GM21447 (cell line): Measurements from ENCODE around the gene CTAGE1.
"Not testable (repeated sequence)": the region's sequence is repeated elsewhere in the genome, so short reads cannot be mapped to it uniquely, and the experiment has no call there.

Source experiments
- ATAC-seq: cut with Tn5 transposase; IDR thresholded peaks from one replicate; pipeline ENCODE4 v1.9.1; 2021; ENCODE audit not compliant: unreplicated experiment

The CTAGE1 gene

DNA sequence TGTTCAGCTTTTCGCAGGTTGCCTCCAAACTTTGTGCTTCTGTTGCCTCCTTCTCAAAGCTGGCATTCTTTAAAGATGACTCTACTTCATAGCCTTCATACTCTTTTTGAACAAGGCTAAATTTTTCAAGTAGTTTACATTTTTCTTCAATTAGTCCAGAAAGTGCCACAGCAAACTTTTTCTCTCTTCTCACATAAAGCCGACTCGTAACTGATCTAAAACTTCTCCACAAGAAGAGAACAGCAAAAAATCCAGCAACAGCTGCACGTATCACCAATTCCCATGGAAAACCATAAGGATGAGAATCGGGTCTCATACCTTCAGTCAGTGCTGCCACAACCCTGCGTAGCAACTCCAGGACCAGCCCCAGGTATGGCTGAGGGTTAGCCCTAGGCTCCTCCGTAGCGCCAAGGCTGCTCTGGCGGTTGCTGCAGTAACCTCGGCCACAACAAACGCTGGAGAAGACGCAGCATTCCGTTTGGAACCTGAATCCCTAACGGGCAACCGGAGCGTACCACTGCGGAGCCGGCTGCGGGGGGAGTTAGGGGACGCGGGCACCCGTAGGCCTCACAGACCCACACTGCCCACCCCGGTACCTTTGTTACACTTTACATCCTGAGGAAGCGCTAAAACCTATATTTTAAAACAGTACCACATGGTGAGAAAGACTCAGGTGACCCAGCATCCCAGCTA is at the start of gene CTAGE1:
Gene CTAGE1 (minus strand): TSS at position 420 of the 693 bp plus-strand sequence. CDS start 104 bp downstream, at position 316.
- no peak for ATAC-seq

DNA sequence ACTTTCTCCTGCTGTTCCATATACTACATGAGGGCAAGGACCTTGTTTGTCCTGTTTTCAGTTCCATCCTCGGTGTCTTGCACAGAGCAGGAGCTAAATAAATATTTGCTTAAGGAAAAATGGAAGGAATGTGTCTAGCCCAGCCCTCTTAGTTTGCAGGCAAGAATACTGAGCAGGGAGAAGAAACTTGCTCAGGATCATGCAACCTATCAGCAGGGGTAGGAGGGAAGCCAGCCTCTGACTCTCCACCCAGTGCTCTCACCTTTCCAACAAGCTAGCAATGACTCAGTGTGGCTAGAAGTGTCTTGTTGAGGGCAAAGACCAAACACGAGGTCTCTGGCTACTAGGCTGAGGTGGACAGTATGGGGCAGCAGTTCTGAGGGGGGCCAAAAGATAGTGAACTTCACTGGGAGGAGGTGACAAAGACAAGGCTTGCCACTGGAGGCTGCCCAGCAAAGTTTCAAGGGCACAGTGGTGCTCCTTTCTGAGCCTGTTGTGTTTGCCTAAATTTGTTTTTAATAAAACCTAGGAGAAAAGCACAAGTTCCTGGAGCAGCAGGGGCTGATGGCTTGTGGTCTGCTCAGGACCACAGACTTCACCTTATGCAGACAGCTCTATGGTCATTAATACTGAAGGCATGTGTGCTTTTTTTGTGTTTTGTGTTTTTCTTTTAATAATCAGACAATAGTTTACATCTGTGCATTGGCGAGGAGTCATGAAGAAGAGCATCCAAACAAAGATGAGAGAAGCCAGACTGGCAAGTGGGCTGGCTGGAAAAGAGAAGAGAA is 49.1 kb upstream of the CTAGE1 start:
- no peak for ATAC-seq

GRCh38 chr18:22465859-22466457 is 48.2 kb upstream of the CTAGE1 start:
- no peak for ATAC-seq

GRCh38 chr18:22463076-22463475 is 45.4 kb upstream of the CTAGE1 start:
- ATAC-seq = no peak

DNA sequence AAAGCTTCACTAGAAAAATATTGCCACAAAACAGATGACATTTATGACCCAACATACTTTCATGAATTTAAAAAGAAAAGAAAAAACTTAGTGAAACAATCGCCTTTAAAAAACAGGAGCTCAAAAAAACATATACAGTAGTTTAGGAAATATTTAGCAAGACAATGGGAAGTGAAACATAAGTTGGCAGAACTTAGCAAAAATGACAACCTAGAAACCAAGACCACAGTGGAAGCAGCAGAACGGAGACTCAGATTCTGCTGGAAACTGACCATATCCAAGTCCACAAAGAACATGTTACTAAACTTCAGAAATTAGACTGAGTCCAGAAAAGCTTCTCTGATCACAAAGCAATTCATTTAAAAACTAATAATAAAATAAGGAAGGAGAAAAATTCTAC is 41.8 kb upstream of the CTAGE1 start:
- ATAC-seq = no peak

- no peak for ATAC-seq
Observed at GRCh38 chr18:22457524-22457923, 39.8 kb upstream of the CTAGE1 start.

DNA sequence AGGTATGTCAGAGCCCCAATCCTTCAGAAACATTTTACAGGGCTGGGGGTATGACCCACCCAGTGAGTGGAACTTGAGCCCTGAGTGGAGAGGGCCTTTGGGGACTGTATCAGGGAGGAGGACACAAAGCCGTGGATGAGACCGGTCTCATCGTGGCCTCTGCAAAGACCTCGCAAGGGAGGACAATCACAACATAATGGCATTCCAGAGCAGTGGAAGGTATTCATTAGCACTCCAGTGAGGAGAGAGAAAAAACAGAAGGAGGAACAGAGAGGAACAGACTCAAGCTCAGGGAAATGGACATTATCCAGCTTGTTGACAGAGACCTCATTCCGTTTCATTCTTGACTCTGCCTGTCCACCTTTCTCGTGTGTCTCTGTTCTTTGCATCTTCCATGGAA is 38.8 kb upstream of the CTAGE1 start:
- no peak for ATAC-seq

GRCh38 chr18:22456116-22456480 is 38.4 kb upstream of the CTAGE1 start:
- no peak for ATAC-seq

DNA sequence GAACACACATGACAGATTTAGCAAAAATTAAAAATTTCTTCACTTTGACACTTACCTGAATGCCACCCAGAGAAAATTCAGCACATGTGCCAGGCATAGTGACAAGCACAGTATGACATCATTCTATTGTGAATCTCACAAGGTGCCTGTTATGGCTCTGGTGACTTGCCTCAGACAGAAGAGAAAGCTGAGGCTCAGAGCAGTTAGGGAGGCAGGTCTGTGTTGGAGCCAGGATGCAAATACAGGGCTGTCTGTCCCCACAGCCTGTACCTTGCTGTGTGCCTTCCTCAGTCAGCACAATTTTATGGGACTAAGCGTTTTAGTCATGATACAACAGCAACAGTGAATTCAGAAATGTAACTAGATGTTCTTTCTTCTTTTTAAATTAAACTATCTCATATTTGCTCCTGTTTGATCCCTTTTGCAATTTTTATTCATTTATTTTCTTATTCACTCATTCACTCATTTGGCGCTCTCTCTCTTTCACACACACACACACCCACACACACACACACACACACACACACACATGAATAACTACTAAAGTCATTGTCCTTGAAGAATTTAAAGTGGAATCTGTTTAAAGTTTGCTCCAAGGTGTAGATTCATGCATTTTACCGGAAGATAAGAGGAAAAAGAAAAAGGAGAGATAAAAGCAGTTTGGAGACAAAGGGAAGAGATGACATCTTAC is 37.9 kb upstream of the CTAGE1 start:
- ATAC-seq = no peak

DNA sequence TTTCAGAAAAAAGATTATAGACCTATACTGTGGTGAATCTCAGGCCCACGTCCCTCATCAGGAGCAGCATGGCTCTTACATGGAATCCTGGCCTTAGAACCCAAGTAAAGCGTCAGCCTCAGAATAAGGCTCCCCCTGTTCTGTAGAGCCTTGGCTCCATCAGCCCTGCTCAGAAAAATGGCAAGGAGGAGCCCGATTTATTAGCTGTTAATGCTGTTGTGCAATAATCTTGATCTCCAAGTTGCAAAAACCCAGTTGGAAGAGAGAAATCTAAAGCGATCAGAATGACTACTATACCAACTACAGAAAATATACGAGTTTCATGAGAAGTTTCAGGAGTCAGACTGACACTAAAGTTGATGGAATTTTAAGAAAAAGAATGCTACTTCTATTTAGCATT is 35.6 kb upstream of the CTAGE1 start:
- no peak for ATAC-seq

DNA sequence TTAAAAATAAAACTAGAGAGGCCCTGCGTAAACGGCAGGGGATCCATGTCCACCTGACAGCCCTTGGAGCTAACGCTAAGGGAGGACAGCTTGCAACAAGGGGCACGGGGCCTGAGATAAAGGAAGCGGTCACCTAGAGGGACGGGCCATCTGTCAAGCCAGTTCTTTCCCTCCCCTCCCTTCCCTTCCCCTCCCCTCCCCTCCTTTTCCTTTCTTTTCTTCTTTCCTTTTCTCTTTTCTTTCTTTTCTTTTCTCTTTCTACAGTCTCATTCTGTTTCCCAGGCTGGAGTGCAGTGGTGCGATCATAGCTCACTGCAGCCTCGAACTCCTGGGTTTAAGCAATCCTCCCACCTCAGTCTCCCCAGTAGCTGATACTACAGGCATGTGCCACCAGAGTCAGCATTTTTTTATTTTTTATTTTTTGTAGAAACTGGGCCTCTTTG is 34.5 kb upstream of the CTAGE1 start:
- ATAC-seq = no peak

DNA sequence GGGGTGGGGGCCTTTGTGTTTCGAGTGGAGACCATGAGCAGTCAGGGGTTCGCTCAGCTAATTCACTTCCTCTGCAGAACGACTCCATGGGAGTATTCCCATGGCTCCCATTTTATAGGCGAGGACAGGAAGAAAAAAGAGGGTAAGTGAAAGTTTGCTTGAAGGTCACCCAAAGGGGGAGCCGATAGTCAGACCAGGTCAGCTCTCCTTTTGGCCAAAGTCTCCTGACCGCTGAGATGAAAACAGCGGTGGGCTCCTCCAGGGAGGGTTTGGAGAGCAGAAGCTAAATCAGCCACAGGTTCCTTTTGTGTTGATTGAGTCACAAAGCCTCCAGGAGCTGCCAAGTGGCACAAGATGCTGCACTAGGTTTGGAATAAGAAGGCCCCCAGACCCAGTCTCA is 34.1 kb upstream of the CTAGE1 start:
- ATAC-seq = no peak

- not testable (repeated sequence) for ATAC-seq
Observed at GRCh38 chr18:22450766-22451165, 33.1 kb upstream of the CTAGE1 start.

DNA sequence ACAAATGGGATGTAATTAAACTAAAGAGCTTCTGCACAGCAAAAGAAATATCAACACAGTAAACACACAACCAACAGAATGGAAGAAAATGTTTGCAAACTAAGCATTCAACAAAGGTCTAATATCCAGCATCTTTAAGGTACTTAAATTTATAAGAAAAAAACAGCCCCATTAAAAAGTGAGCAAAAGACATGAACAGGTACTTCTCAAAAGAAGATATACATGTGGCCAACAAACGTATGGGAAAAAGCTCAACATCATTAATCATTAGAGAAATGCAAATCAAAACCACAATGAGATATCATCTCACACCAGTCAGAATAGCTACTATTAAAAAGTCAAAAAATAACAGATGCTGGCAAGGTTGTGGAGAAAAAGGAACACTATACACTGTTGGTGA is 32.6 kb upstream of the CTAGE1 start:
- ATAC-seq = not testable (repeated sequence)

- not testable (repeated sequence) for ATAC-seq
Observed at GRCh38 chr18:22449753-22450152, 32.0 kb upstream of the CTAGE1 start.

GRCh38 chr18:22448238-22448637 is 30.5 kb upstream of the CTAGE1 start:
- no peak for ATAC-seq

DNA sequence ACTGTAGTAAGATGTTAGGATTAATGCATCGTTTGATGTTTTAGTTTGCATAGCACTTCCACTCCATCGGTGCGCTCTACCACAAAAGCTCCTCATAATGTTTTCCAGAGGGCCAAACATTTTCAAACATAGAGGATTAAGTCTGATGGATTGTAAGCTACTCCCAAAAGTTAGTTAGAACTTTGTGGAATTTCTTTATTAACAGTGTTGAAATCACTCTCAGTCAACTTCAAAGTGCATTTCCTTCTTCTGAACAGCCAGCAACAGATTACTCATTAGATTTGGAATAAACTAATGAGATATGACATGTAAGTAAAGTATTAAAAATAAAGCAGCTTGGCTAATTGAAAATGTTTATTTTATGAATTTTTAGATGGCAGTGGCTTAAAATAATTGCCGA is 30.1 kb upstream of the CTAGE1 start:
- no peak for ATAC-seq

GRCh38 chr18:22446911-22447310 is 29.2 kb upstream of the CTAGE1 start:
- no peak for ATAC-seq

DNA sequence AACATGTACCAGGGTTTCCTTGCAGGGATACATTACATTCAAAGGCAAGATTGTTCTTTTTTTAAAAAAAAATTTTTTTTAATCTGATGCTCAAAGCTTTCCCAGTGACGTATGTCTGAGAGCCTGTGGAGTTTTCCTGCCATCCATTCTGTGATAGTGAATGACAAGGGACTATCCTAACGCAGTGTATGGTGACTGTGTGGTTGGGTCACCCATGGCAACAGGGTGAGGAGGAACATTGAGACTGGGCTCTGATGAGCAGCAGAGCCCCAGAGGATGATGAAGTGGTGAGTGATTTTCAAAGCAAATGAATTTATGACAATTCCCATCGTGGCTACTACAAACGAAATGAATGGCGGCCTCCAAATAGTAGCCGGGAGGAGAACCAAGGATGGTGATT is 28.6 kb upstream of the CTAGE1 start:
- no peak for ATAC-seq

GRCh38 chr18:22441638-22442037 is 23.9 kb upstream of the CTAGE1 start:
- no peak for ATAC-seq

DNA sequence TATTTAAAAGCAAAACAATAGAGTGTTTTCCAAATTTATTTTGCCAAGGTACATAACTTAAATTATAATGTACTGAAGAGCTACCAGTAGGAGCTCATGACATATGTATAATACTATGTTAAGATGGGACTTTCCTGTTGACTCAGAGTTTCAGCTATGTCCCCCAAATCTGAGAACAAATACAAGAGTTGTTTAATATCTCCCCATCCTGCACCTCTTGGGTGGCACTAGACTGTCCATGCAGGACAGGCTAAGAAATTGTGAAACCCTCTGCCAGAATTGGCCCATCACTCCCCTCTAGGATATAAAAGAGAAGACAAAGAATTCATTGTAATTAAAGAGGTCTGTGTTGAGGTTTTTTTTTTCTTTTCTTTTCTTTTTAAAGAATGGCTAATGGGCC is 21.7 kb upstream of the CTAGE1 start:
- ATAC-seq = no peak

- no peak for ATAC-seq
Observed at GRCh38 chr18:22436136-22436535, 18.4 kb upstream of the CTAGE1 start.
